Measurements from ENCODE around the gene KCNH8.

KCNH8 gene

GRCh38 chr3:19295208-19295607 lies 146.9 kb downstream of the KCNH8 start:
- no peak for DNase-seq (ENCODE audit: low read depth)
- H3K4me3 ChIP-seq (ENCODE audit: low read depth, low read length): no peak overlapping the region
- no peak for TF ChIP-seq CTCF (IDR thresholded peaks at IDR 0.05; ENCODE audit: insufficient read depth, low read depth, low read length, missing control alignments)

- no peak for DNase-seq (ENCODE audit: low read depth)
- TF ChIP-seq CTCF (IDR thresholded peaks at IDR 0.05; ENCODE audit: insufficient read depth, low read depth, low read length, missing control alignments): no peak
- no peak overlapping the region for H3K4me3 ChIP-seq (ENCODE audit: low read depth, low read length)
Observed at GRCh38 chr3:19331931-19332330, 183.6 kb downstream of the KCNH8 start.

- DNase-seq (ENCODE audit: low read depth): no peak
- no peak for TF ChIP-seq CTCF (IDR thresholded peaks at IDR 0.05; ENCODE audit: insufficient read depth, low read depth, low read length, missing control alignments)
- H3K4me3 ChIP-seq (ENCODE audit: low read depth, low read length): no peak overlapping the region
Observed at GRCh38 chr3:19334120-19334519, 185.8 kb downstream of the KCNH8 start.

- DNase-seq (ENCODE audit: low read depth): no peak
- no peak for TF ChIP-seq CTCF (IDR thresholded peaks at IDR 0.05; ENCODE audit: insufficient read depth, low read depth, low read length, missing control alignments)
- no peak overlapping the region for H3K4me3 ChIP-seq (ENCODE audit: low read depth, low read length)
Observed at GRCh38 chr3:19338769-19339168, 190.5 kb downstream of the KCNH8 start.

GRCh38 chr3:19342389-19342788 lies 194.1 kb downstream of the KCNH8 start:
- no peak for TF ChIP-seq CTCF (IDR thresholded peaks at IDR 0.05; ENCODE audit: insufficient read depth, low read depth, low read length, missing control alignments)
- no peak overlapping the region for H3K4me3 ChIP-seq (ENCODE audit: low read depth, low read length)
- no peak for DNase-seq (ENCODE audit: low read depth)

- no peak for TF ChIP-seq CTCF (IDR thresholded peaks at IDR 0.05; ENCODE audit: insufficient read depth, low read depth, low read length, missing control alignments)
- no peak overlapping the region for H3K4me3 ChIP-seq (ENCODE audit: low read depth, low read length)
- DNase-seq (ENCODE audit: low read depth): no peak
Observed at GRCh38 chr3:19346759-19347158, 198.4 kb downstream of the KCNH8 start.

GRCh38 chr3:19347671-19348070 lies 199.4 kb downstream of the KCNH8 start:
- no peak for TF ChIP-seq CTCF (IDR thresholded peaks at IDR 0.05; ENCODE audit: insufficient read depth, low read depth, low read length, missing control alignments)
- peak; percentile 22 for DNase-seq (ENCODE audit: low read depth)
- H3K4me3 ChIP-seq (ENCODE audit: low read depth, low read length): peak overlapping the region; percentile 22
